ENCODE measurements around the gene WDPCP.

WDPCP gene

DNA sequence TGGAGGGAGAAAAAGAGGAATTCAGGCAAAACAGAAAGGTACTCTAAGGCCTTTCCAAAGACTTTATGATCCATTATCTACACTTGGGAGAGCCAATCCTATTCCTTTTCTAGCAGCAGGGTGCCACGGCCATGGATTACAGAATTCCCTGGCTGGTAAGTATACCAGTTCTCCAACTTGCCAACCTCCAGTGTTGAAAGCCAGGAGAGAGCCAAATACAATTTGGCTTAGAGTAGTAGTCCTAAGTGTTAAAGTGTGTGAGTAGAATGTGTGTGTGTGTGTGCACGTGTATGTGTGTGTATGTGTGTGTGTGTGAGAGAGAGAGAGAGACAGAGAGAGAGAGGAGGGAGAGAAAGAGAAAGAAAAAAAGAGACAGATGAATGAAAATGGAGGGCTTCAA, 43.3 kb downstream of the WDPCP start:
- FAIRE-seq (no peak), DNase-seq (ENCODE audit: low spot score) (no peak)

DNA sequence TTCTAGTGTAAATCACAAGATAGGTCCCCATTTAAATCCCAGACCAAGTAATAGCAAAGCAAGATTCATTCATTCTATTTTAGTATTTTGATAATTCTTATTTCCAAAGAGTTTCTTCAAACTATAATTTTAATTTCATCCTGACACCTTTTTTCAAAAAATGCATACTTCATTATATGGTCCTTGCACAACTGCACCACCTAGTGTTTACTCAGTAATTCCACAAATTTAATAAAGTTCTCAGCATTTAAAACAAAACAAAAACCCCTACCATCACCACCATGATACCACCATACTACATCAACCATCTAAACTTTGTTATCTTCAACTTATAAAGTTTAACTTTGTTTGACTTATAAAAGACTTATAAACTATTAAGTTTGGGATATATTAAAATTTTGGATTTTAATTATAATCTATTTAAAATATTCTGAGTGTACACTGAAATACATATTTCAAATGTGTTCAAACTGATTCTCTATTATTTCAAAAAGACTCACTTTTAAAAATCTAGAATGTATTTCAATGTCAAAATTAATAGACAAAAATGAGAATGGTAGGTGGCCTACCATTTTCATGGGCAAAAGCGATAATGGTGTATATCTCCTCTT, 44.2 kb downstream of the WDPCP start:
- DNase-seq (ENCODE audit: low spot score) (peak; percentile 29), FAIRE-seq (peak; percentile 84)

DNA sequence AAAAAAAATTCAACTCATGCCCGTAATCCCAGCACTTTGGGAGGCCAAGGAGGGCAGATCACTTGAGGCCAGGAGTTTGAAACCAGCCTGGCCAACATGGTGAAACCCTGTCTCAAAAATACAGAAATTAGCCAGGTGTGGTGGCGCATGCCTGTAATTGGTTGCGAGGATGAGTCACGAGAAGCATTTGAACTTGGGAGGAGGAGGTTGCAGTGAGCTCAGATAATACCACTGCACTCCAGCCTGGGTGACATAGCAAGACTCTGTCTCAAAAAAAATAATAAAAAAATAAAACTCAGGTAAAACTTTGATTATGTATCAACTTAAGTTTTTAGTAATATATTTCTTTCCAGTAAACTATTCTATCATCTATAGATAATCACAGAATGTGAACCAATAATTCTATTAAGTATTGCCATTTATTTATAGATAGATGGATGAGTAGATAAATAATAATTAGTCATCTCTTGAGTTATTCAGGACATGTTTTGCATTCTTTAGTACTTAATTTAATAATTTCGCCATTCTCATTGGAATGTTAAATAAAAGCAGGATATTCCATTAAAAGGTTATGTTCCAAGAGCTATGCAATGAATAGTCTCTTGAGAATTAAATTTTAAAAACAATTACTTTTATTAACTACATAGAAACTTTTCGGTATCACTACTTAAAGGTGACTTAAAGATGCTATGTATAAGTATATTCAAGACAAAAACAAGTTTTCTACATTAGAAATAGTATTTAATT, 48.7 kb downstream of the WDPCP start:
- FAIRE-seq: peak; percentile 8

DNA sequence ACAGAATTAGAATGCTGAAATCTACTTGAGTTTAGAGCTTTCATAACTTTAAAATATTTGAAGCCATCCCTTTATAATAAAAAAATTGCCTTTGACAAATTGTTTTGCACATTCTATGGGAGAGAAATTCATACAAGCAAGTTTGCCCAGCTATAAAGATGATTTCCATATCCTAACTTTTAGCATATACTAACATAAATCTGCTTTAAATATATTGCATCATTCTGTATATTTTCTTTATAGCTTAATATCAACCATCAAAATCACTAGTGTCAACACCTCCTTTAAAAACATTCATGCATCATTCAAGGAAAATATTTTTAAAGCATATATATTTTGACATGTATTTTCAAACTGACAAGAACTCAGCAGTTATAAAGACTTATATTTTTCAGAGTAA, 49.9 kb downstream of the WDPCP start:
- no peak for DNase-seq (ENCODE audit: low spot score)
- no peak for FAIRE-seq

More for the DNA sequence above, 48.7 kb downstream of the WDPCP start:
- DNase-seq (ENCODE audit: low spot score): no peak

DNA sequence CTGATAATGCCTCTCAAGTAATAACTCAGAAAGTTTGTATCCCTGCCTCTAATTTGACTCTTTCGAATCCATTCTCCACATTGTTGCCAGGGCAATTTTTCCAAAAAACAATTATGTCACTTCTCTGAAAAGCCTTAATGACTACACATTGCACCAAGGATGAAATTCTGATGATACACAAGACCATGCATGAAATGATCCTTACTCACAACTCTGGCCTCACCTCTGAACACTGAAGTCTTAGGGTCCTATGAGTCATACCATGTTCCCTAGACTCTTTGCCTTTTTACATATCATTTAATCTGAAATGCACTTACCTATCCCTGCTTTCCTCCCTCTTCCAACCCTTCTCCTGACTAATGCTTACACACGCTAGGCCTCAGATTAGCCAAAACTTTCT, 51.0 kb downstream of the WDPCP start:
- FAIRE-seq (peak; percentile 18), DNase-seq (ENCODE audit: low spot score) (peak; percentile 82)

DNA sequence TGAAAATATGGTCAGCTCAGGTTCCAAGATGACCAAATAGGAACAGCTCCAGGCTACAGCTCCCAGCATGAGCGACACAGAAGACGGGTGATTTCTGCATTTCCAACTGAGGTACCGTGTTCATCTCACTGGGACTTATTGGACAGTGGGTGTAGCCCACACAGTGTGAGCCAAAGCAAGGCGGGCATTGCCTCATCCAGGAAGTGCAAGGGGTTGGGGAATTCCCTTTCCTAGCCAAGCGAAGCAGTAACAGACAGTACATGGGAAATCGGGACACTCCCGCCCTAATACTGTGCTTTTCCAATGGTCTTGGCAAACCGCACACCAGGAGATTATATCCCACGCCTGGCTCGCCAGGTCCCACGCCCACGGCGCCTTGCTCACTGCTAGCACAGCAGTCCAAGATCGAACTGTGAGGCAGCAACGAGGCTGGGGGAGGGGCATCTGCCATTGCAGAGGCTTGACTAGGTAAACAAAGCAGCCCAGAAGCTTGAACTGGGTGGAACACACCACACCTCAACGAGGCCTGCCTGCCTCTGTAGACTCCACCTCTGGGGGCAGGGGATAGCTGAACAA, 57.5 kb downstream of the WDPCP start:
- DNase-seq (ENCODE audit: low spot score): no peak

DNA sequence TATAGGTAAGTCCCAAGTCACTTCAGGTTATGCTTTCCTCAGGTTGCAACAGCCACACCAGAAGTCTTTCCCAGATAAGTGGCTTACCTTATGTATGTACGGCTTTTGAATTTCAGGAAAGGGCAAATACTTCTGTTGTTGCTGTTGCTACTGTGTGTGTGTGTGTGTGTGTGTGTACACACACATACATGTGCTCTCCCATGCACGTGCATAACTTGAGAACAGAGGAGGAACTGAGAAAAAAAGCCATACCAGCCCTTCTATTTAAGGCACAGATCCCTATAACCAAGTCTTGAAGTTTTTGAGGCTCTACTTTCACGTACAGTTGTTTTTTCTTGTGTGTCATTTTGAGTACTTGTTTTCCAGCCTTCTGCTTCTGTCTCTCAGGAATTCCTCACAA, 62.4 kb downstream of the WDPCP start:
- FAIRE-seq (no peak), DNase-seq (ENCODE audit: low spot score) (no peak)

More for the DNA sequence above, 57.5 kb downstream of the WDPCP start:
- no peak for FAIRE-seq

DNA sequence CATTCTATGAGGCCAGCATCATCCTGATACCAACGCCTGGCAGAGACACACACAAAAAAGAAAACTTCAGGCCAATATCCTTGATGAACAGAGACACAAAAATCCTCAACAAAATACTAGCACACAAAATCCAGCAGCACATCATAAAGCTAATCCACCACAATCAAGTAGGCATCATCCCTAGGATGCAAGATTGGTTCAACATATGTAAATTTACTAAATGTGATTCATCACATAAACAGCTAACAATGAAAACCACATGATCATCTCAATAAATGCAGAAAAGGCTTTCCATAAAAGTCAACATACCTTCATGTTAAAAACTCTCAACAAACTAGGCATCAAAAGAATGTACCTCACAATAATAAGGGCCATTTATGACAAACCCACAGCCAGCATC, 65.3 kb downstream of the WDPCP start:
- no peak for DNase-seq (ENCODE audit: low spot score)
- FAIRE-seq: no peak

DNA sequence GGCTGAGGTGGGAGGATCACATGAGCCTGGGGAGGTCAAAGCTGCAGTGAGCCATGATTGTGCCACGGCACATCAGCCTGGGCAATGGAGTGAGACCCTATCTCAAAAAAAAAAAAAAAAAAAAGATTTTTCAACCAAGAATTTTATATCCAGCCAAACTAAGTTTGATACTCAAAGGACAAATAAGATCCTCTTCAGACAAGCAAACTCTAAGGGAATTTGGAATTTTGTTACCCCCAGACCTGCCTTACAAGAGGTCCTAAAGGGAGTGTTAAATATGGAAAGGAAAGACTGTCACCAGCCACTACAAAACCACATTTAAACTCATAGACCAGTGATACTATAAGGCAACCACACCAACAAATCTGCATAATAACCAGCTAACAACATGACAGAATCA, 67.5 kb downstream of the WDPCP start:
- no peak for FAIRE-seq
- DNase-seq (ENCODE audit: low spot score): no peak

DNA sequence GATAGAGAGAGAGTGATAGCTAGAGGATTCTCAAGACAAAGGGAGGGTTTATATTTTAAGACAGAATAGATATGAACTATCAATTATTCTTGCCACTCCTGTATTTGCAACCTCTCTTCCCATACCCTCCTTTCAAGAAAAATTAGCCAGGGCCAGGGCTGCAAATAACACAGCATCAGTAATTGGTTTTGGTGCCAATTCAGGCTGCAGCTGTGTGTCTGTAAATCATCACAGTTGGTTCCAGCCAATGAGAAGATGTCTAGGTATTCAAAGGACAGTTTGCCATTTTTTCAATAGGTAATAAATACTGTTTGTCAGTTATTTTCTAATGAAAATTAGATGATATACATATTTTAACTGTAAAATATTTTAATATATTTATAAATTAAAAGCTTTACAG, 73.5 kb downstream of the WDPCP start:
- DNase-seq (ENCODE audit: low spot score) (no peak), FAIRE-seq (no peak)

DNA sequence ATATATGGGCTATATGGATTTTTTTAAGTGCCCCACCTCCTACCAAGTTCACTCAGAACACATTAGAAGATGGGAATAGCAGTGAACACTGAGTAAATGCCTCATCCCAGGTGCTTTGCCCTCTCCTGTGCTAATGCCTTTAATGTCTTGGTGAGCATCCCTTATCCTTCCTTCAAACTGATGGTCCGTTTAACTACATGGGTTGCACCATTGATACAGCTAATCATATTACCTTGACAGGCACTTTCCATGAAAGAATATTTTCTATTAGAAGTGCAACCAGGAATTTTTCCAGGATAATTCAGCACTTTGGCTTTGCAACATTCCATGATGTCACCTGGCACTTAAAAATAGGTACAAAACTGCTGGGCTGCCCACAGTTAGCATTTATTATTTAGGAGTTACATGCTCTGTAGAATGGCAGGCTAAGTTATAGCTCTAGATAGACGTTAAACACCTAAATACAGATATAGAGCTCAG, 74.0 kb downstream of the WDPCP start:
- no peak for DNase-seq (ENCODE audit: low spot score)
- no peak for FAIRE-seq

DNA sequence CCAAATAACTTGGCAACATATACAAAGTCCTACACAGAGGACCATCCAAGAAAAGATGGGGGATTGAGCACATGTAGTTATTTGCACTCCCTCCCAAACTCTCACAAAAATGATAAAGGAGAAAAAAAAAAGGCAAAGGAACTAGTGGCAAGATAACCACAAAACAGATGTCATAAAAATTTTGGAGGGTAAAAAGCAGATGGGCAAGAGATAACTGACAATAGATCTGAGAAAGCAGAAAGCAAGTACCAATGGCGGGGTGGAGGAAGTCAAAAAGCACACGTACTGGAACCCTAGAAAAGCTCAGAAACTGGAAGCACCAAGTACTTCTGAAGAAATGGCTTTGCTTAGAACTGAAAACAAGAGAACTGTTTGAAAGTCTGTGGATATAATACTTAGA, 82.0 kb downstream of the WDPCP start:
- FAIRE-seq (no peak), DNase-seq (ENCODE audit: low spot score) (no peak)

DNA sequence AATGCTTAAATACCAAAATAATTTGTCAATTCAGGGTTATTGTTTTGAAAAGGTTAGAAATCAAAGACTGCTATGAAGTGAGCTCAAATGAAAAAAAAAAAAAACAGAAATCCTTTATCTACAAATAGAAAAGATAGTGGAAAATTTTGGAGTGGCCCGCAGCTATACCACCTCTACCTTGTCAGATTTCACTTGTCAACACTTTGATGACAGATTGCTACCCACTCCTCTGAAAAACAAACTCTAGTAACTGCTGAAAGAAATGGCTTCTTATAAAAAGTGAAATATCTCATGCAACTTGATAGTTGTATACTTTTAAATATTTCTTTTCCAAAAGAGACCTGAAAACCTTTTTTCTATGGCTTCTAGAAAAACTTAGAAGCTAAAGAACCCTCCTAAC, 84.5 kb downstream of the WDPCP start:
- DNase-seq (ENCODE audit: low spot score): no peak
- FAIRE-seq: no peak

DNA sequence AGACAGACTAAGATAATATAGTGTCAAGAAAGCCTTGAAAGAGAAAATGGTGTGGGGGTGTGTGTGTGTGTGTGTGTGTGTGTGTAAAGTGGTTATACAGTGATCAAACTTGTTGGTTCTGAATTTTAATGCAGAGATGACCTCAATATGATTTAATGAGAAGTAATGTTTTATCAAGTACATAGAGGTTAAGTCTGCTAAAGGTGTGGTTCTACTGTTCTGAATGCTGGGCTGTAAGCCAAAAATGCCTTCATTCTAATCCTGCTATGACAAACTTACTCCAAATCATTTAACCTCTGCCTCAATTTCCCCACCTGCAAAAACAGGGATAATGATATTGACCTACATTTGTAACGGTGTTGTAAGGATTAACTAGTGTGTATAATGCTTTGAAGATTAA, 87.9 kb downstream of the WDPCP start:
- no peak for FAIRE-seq
- DNase-seq (ENCODE audit: low spot score): no peak

DNA sequence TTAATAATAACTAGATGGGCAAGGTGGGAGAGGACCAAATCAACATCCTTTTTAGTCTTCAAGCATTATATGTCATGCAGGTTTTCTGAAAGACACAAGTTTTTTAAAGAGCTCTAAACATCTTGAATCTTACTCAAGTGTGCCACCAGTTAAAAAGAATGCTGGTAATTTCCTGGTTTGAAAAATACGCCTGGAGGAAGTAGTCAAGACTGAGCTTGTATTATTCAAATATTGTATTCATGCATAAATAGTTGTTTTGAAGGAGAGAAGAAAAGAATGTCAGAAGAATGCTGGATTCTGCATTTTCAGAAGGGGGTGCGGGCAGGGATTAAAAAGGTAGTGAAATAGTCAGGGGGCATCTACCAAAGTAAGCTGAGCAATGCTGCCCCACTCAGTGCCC, 90.7 kb downstream of the WDPCP start:
- FAIRE-seq: no peak
- DNase-seq (ENCODE audit: low spot score): no peak

DNA sequence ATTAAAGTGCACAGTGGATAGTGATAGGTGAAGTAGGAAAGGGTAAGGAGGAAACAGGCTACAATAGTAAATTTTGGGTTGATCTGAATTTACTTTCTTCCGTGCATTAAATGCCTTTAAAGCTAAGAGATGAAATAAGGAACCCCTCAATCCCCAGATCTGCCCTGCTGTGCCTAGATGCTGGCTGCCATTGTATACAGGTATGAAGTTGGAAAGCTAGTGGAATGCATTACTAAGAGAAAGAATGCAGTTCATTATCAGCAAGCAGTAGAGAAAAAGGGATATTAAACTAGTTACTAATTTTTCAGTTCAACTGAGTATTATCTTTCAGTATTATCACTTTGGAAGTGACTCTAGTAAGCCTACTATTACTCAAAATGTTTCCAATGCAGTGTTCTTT, 93.3 kb downstream of the WDPCP start:
- no peak for DNase-seq (ENCODE audit: low spot score)
- no peak for FAIRE-seq

DNA sequence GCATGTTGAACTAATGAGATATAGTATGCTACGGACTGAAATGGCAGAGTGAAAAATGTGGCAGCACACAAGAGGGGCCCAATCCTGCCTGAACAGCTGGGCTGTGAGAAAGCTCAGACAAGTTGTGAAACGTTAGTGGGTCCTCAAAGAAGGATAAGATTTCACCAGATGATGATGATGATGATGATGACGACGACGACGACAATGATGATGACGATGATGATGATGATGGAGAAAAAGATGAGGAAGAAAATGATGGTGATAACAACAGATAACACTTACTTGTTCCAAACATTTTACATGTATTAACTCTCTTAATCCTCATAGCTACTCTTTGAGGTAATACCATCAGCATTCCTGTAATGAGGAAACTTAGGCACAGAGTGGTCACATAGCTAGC, 94.2 kb downstream of the WDPCP start:
- FAIRE-seq: no peak
- DNase-seq (ENCODE audit: low spot score): no peak

DNA sequence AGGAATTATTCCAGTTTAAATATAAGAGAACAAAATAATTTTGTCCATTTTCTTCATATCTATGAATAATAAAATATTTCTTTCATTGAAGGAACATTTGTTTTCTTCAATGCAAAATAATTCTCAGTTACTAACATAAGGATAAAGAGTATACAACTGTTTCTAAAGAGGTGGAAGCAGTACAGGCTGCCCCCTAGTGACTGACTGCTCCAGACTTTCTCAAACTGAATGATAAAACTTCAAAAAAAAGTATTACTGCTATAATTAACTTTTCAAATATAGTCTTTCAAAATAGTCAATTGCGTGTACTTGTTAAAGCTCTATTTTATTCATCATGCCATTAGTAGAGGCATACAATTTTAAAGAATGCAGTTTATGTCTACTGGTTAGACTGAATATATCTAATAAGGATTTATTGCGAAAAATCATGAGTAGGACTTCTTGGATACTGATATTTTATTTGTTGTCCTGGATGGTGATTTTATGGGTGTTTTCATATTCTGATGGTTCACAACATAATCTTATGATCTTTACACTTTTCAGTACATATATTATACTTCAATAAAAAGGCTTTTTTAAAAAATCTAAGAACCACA, 100.1 kb downstream of the WDPCP start:
- no peak for DNase-seq (ENCODE audit: low spot score)
- FAIRE-seq: peak; percentile 61

DNA sequence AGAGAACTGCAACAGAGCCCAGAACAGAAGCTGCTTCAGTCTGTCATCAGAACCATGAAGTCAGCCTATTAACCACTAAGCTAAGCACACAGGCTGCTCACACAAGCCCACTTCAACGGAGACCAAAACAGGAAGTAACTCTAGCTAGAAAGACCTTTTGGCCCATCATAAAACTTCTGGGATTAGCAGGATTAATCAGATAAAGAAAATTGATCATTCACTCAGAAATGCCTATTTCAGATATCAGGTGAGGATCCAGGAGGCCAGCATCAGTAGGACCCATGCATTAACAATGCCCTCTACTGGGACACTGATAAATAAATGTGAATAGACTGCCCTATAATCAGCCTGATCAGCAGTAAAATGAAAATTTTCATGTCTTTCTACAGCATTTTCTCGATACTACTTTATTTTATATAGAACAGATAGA, 101.4 kb downstream of the WDPCP start:
- no peak for FAIRE-seq
- no peak for DNase-seq (ENCODE audit: low spot score)

DNA sequence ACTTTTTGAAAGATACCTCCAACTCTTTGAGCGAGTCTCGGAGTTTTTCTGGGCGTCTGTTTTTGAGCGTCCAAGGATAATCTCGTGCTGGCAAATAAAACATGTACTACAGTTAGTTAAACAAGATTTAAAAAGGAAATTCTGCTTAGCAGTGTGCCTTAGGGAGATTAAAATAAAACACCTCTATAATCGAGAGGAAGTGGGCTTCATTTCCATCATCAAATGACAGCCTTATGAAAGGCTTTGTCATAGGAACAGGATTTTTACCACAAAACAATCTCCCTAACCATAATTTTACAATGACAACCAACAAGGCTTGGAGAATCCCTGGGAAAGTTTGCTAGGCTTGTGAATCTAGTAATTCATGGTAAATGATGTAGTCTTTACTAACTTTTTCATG, 103.4 kb downstream of the WDPCP start:
- no peak for FAIRE-seq
- DNase-seq (ENCODE audit: low spot score): no peak

DNA sequence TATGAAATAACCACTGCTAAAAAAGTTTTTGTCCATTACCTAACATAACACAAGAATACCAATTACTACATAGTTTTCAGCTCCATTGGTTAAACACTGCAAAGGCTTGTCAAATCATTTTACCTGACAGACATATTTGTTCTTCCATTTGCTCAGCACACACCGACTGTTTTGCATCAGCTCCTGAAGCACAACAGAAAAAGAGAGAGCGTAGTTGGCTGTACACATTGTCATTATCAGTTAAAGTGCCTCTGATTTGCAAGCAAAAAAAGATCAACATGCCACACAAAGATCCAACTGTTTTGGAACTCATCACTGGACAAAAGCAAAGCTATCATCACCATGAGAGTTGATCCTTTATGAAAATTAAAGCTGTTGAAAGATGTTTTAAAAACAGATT, 103.8 kb downstream of the WDPCP start:
- FAIRE-seq: no peak
- no peak for DNase-seq (ENCODE audit: low spot score)

DNA sequence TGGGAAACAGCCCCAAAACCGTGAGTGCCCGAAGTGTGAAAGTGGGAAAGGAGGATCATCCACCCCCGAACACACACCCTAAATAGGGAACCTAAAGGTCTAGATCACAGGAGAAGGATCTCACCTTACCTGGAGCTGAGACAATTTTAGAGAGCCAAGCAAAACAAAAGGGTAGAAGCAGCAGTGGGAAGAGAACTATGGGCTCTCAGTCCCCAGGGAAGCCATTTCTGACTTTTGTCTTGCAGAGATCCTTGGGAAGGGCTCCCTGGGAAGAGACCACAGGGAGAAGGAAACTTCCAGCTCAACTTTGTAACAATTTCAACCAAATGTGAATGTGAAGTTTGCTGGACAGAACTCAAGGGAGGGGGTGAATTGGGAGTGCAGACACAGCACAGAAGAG, 110.6 kb downstream of the WDPCP start:
- no peak for FAIRE-seq
- no peak for DNase-seq (ENCODE audit: low spot score)
